K562 (cell line): ENCODE data around the gene SH3BP5L. TPM values are rescaled to one million over a fixed set of nuclear protein-coding genes. Genes with fewer than 3 reads are reported as not detected.

ENCODE experiments used
- microRNA-seq: library from miRNA; unstranded; fragments of <30 nt; microRNA quantifications from one replicate; pipeline ENCODE4, GENCODE V29; 2018; ENCODE audit warnings: borderline microRNAs expressed
- polyA plus RNA-seq, 8 experiments: library from polyadenylated mRNA; depleted of rRNA in 4 of 8; stranded (reverse) in 5 of 8; unstranded in 3 of 8; fragments of >200 nt; fragmentation: Nextera tagmentation in 2 of 8; fragmentation: Illumina TruSeq in 1 of 8; extraction: Ambion mirVana in 2 of 8; extraction: Trizol in 1 of 8; gene quantifications; 2 replicates each; pipeline versions ENCODE4 v1.2.1 to v1.2.3, GENCODE V29; 2011 to 2014; ENCODE audit warnings: inconsistent platforms in 1 of 8, missing spikeins in 1 of 8
- small RNA-seq: library from RNA; depleted of rRNA; stranded (forward); fragments of <200 nt; gene quantifications from one replicate; pipeline ENCODE3, GENCODE V24; 2014
- total RNA-seq, 7 experiments: library from RNA; depleted of rRNA in 6 of 7; stranded (reverse); fragments of >200 nt in 6 of 7; fragmentation: Illumina TruSeq in 2 of 7; extraction: Trizol in 2 of 7; gene quantifications; 2 replicates each; pipeline versions ENCODE4 v1.2.1 to v1.2.3, GENCODE V29; 2011 to 2021; ENCODE audit warnings: low replicate concordance in 1 of 7

SH3BP5L gene
- total and polyA plus RNA-seq, 9 of the 15 experiments (the other 6 are each of a cell fraction or from before 2014, with no cell fraction given) = 1.9 to 26.5 (median 15.8) TPM

Small RNAs within 50 kb of the gene (microRNA-seq; reads per million reads assigned to microRNA genes)
- gene MIR3124 = 1.1 reads per million, percentile 10 among the genes with 10 or more reads in this experiment

Small RNAs within 50 kb of the gene (small RNA-seq; reads per million reads assigned to genes)
- not detected for gene MIR3124

Other genes starting within 250 kb of the SH3BP5L start
Only the 7 nearest of the 9 such genes appear.
- not detected in 2 replicates for gene OR2T35, start 180.6 kb downstream of the SH3BP5L start, total RNA-seq (2014; rRNA removed)
- not detected in 2 replicates for gene OR2T35, start 180.6 kb downstream of the SH3BP5L start, total RNA-seq (2014; rRNA removed; fragmentation: Illumina TruSeq; extraction: Trizol)
- gene OR2T35, start 180.6 kb downstream of the SH3BP5L start, total RNA-seq (2015; rRNA removed; fragmentation: Illumina TruSeq; extraction: Trizol) = not detected in 2 replicates
- not detected in 2 replicates for gene OR2T35, start 180.6 kb downstream of the SH3BP5L start, total RNA-seq (2021)
- gene OR2T35, start 180.6 kb downstream of the SH3BP5L start, polyA plus RNA-seq (2011; rRNA removed) = not detected in 2 replicates
- gene OR2T35, start 180.6 kb downstream of the SH3BP5L start, polyA plus RNA-seq (2014; fragmentation: Illumina TruSeq; extraction: Trizol) = not detected in 2 replicates
- not detected for gene OR2T35, start 180.6 kb downstream of the SH3BP5L start, polyA plus RNA-seq (2014; fragmentation: Nextera tagmentation; extraction: Ambion mirVana)
- gene OR2T35, start 180.6 kb downstream of the SH3BP5L start, polyA plus RNA-seq (2014; rRNA removed) = not detected in 2 replicates
- gene OR2T27, start 170.4 kb downstream of the SH3BP5L start, total RNA-seq (2014; rRNA removed) = not detected in 2 replicates
- not detected in 2 replicates for gene OR2T27, start 170.4 kb downstream of the SH3BP5L start, total RNA-seq (2014; rRNA removed; fragmentation: Illumina TruSeq; extraction: Trizol)
- gene OR2T27, start 170.4 kb downstream of the SH3BP5L start, total RNA-seq (2015; rRNA removed; fragmentation: Illumina TruSeq; extraction: Trizol) = not detected in 2 replicates
- not detected in 2 replicates for gene OR2T27, start 170.4 kb downstream of the SH3BP5L start, total RNA-seq (2021)
- gene OR2T27, start 170.4 kb downstream of the SH3BP5L start, polyA plus RNA-seq (2011; rRNA removed) = not detected in 2 replicates
- not detected in 2 replicates for gene OR2T27, start 170.4 kb downstream of the SH3BP5L start, polyA plus RNA-seq (2014; fragmentation: Illumina TruSeq; extraction: Trizol)
- not detected for gene OR2T27, start 170.4 kb downstream of the SH3BP5L start, polyA plus RNA-seq (2014; fragmentation: Nextera tagmentation; extraction: Ambion mirVana)
- gene OR2T27, start 170.4 kb downstream of the SH3BP5L start, polyA plus RNA-seq (2014; rRNA removed) = not detected in 2 replicates
- gene OR14I1, start 123.1 kb downstream of the SH3BP5L start, total RNA-seq (2014; rRNA removed) = not detected in 2 replicates
- gene OR14I1, start 123.1 kb downstream of the SH3BP5L start, total RNA-seq (2014; rRNA removed; fragmentation: Illumina TruSeq; extraction: Trizol) = not detected in 2 replicates
- not detected in 2 replicates for gene OR14I1, start 123.1 kb downstream of the SH3BP5L start, total RNA-seq (2015; rRNA removed; fragmentation: Illumina TruSeq; extraction: Trizol)
- not detected in 2 replicates for gene OR14I1, start 123.1 kb downstream of the SH3BP5L start, total RNA-seq (2021)
- not detected in 2 replicates for gene OR14I1, start 123.1 kb downstream of the SH3BP5L start, polyA plus RNA-seq (2011; rRNA removed)
- gene OR14I1, start 123.1 kb downstream of the SH3BP5L start, polyA plus RNA-seq (2014; fragmentation: Illumina TruSeq; extraction: Trizol) = not detected in 2 replicates
- not detected for gene OR14I1, start 123.1 kb downstream of the SH3BP5L start, polyA plus RNA-seq (2014; fragmentation: Nextera tagmentation; extraction: Ambion mirVana)
- not detected in 2 replicates for gene OR14I1, start 123.1 kb downstream of the SH3BP5L start, polyA plus RNA-seq (2014; rRNA removed)
- 0.50 and 0.98 TPM in 2 replicates for gene LYPD8, start 70.2 kb downstream of the SH3BP5L start, total RNA-seq (2014; rRNA removed)
- gene LYPD8, start 70.2 kb downstream of the SH3BP5L start, total RNA-seq (2014; rRNA removed; fragmentation: Illumina TruSeq; extraction: Trizol) = 0.86 and 1.3 TPM in 2 replicates
- 1.8 and 2.0 TPM in 2 replicates for gene LYPD8, start 70.2 kb downstream of the SH3BP5L start, total RNA-seq (2015; rRNA removed; fragmentation: Illumina TruSeq; extraction: Trizol)
- 0.87 and 1.0 TPM in 2 replicates for gene LYPD8, start 70.2 kb downstream of the SH3BP5L start, total RNA-seq (2021)
- 0.42 and 0.71 TPM in 2 replicates for gene LYPD8, start 70.2 kb downstream of the SH3BP5L start, polyA plus RNA-seq (2011; rRNA removed)
- 1.1 and 1.4 TPM in 2 replicates for gene LYPD8, start 70.2 kb downstream of the SH3BP5L start, polyA plus RNA-seq (2014; fragmentation: Illumina TruSeq; extraction: Trizol)
- 1 to 10 TPM; 1.3 to 2.1 TPM for gene LYPD8, start 70.2 kb downstream of the SH3BP5L start, polyA plus RNA-seq (2014; fragmentation: Nextera tagmentation; extraction: Ambion mirVana)
- 0.71 and 1.4 TPM in 2 replicates for gene LYPD8, start 70.2 kb downstream of the SH3BP5L start, polyA plus RNA-seq (2014; rRNA removed)
- 40.0 and 54.3 TPM in 2 replicates for gene ZNF672, start 12.3 kb upstream of the SH3BP5L start, total RNA-seq (2014; rRNA removed)
- 11.9 and 12.3 TPM in 2 replicates for gene ZNF672, start 12.3 kb upstream of the SH3BP5L start, total RNA-seq (2014; rRNA removed; fragmentation: Illumina TruSeq; extraction: Trizol)
- gene ZNF672, start 12.3 kb upstream of the SH3BP5L start, total RNA-seq (2015; rRNA removed; fragmentation: Illumina TruSeq; extraction: Trizol) = 18.7 and 18.9 TPM in 2 replicates
- gene ZNF672, start 12.3 kb upstream of the SH3BP5L start, total RNA-seq (2021) = 57.9 and 61.2 TPM in 2 replicates
- 50.6 and 51.5 TPM in 2 replicates for gene ZNF672, start 12.3 kb upstream of the SH3BP5L start, polyA plus RNA-seq (2011; rRNA removed)
- 20.3 and 24.1 TPM in 2 replicates for gene ZNF672, start 12.3 kb upstream of the SH3BP5L start, polyA plus RNA-seq (2014; fragmentation: Illumina TruSeq; extraction: Trizol)
- gene ZNF672, start 12.3 kb upstream of the SH3BP5L start, polyA plus RNA-seq (2014; fragmentation: Nextera tagmentation; extraction: Ambion mirVana) = 1 to 10 TPM; 1.9 to 3.1 TPM
- gene ZNF672, start 12.3 kb upstream of the SH3BP5L start, polyA plus RNA-seq (2014; rRNA removed) = 39.9 and 40.8 TPM in 2 replicates
- gene ZNF692, start 33.2 kb upstream of the SH3BP5L start, total RNA-seq (2014; rRNA removed) = 55.9 and 63.3 TPM in 2 replicates
- 20.5 and 27.3 TPM in 2 replicates for gene ZNF692, start 33.2 kb upstream of the SH3BP5L start, total RNA-seq (2014; rRNA removed; fragmentation: Illumina TruSeq; extraction: Trizol)
- gene ZNF692, start 33.2 kb upstream of the SH3BP5L start, total RNA-seq (2015; rRNA removed; fragmentation: Illumina TruSeq; extraction: Trizol) = 40.1 and 43.3 TPM in 2 replicates
- gene ZNF692, start 33.2 kb upstream of the SH3BP5L start, total RNA-seq (2021) = 62.9 and 73.7 TPM in 2 replicates
- 84.9 and 129 TPM in 2 replicates for gene ZNF692, start 33.2 kb upstream of the SH3BP5L start, polyA plus RNA-seq (2011; rRNA removed)
- gene ZNF692, start 33.2 kb upstream of the SH3BP5L start, polyA plus RNA-seq (2014; fragmentation: Illumina TruSeq; extraction: Trizol) = 59.9 and 69.6 TPM in 2 replicates
- gene ZNF692, start 33.2 kb upstream of the SH3BP5L start, polyA plus RNA-seq (2014; fragmentation: Nextera tagmentation; extraction: Ambion mirVana) = 10 to 100 TPM in 1 of 2 experiments, 1 to 10 TPM in 1; 8.4 to 10.5 TPM
- 141 and 143 TPM in 2 replicates for gene ZNF692, start 33.2 kb upstream of the SH3BP5L start, polyA plus RNA-seq (2014; rRNA removed)
- 11.9 and 12.4 TPM in 2 replicates for gene PGBD2, start 80.3 kb upstream of the SH3BP5L start, total RNA-seq (2014; rRNA removed)
- 13.6 and 14.0 TPM in 2 replicates for gene PGBD2, start 80.3 kb upstream of the SH3BP5L start, total RNA-seq (2014; rRNA removed; fragmentation: Illumina TruSeq; extraction: Trizol)
- 18.7 TPM in 2 replicates for gene PGBD2, start 80.3 kb upstream of the SH3BP5L start, total RNA-seq (2015; rRNA removed; fragmentation: Illumina TruSeq; extraction: Trizol)
- 12.2 and 12.4 TPM in 2 replicates for gene PGBD2, start 80.3 kb upstream of the SH3BP5L start, total RNA-seq (2021)
- gene PGBD2, start 80.3 kb upstream of the SH3BP5L start, polyA plus RNA-seq (2011; rRNA removed) = 15.2 and 19.4 TPM in 2 replicates
- gene PGBD2, start 80.3 kb upstream of the SH3BP5L start, polyA plus RNA-seq (2014; fragmentation: Illumina TruSeq; extraction: Trizol) = 10.9 and 13.2 TPM in 2 replicates
- gene PGBD2, start 80.3 kb upstream of the SH3BP5L start, polyA plus RNA-seq (2014; fragmentation: Nextera tagmentation; extraction: Ambion mirVana) = 10 to 100 TPM; 14.7 to 21.8 TPM
- gene PGBD2, start 80.3 kb upstream of the SH3BP5L start, polyA plus RNA-seq (2014; rRNA removed) = 20.8 and 21.6 TPM in 2 replicates